Esophagus (tissue), 2 donors: ENCODE measurements around the gene DECR2. TPM values are rescaled to one million over a fixed set of nuclear protein-coding genes. Genes with fewer than 3 reads are reported as not detected.
A peak's percentile ranks its signal among the peaks of the same experiment; 100 is the strongest.

Experiments used
- H3K27ac ChIP-seq, 2 donors: one replicate each; pipeline ENCODE4 v1.5.1; 2013; ENCODE audit warnings: low read depth in 2 of 2, mild to moderate bottlenecking in 2 of 2, inconsistent platforms in 1 of 2, low read length in 1 of 2, moderate library complexity in 1 of 2
- H3K27me3 ChIP-seq, 2 donors: one replicate each; pipeline ENCODE4 v1.6.1; 2013; ENCODE audit warnings: low read length in 2 of 2, control low read depth in 1 of 2, mild to moderate bottlenecking in 1 of 2; ENCODE audit not compliant: insufficient read depth in 2 of 2, control insufficient read depth in 1 of 2
- H3K36me3 ChIP-seq, 2 donors: one replicate each; pipeline ENCODE4 v1.6.1; 2013; ENCODE audit warnings: low read length in 1 of 2; ENCODE audit not compliant: control insufficient read depth in 2 of 2, insufficient read depth in 2 of 2
- H3K4me1 ChIP-seq, 2 donors: one replicate each; pipeline ENCODE4 v1.6.1; 2013; ENCODE audit warnings: low read length in 1 of 2; ENCODE audit not compliant: control insufficient read depth in 2 of 2, insufficient read depth in 2 of 2
- H3K4me3 ChIP-seq, 2 donors: one replicate each; pipeline ENCODE4 v1.5.1; 2013; ENCODE audit warnings: low read length in 2 of 2, mild to moderate bottlenecking in 2 of 2, low read depth in 1 of 2, moderate library complexity in 1 of 2
- H3K9me3 ChIP-seq, 2 donors: one replicate each; pipeline ENCODE4 v1.6.1; 2013; ENCODE audit warnings: mild to moderate bottlenecking in 2 of 2, low read depth in 1 of 2, low read length in 1 of 2, moderate library complexity in 1 of 2; ENCODE audit not compliant: control insufficient read depth in 2 of 2, insufficient read depth in 1 of 2
- WGBS, 2 donors: extraction: QIAGEN DNeasy Blood & Tissue Kit; methylation state at CpG; one replicate each; pipeline ENCODE4 v1.1.7; 2013; 5-methylcytosine and 5-hydroxymethylcytosine counted together
- polyA plus RNA-seq, 2 donors: library from polyadenylated mRNA; stranded (reverse); fragments of 200-250 nt; gene quantifications; one replicate each; pipeline ENCODE4 v1.2.3, GENCODE V29; 2013
- donor health status: healthy with polysubstance abuse.
- donor health status: Bipolar disorder and iron deficiency.

DECR2 gene
- polyA plus RNA-seq, 2 donors, result 15.0 to 24.2 TPM

DNA sequence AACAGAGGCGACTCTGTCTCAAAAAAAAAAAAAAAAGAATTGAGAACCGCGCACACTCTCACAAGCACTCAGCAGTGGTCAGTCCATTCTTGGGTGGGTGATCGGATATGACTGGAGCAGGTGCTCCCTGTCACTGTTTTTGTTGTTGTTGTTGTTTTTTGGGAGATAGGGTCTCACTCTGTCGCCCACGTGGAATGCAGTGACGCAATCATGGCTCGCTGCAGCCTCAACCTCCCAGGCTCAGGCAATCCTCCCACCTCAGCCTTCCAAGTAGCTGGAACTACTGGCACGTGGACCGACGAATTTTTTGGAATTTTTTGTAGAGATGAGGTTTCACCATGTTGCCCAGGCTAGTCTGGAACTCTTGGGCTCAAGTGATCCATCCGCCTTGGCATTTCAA is 53.8 kb downstream of the DECR2 start:
- Histone ChIP-seq H3K4me1 (peaks cover 0 to 2% of the 10 kb centered on the region in 2 donors), H3K36me3 (no peaks in the 10 kb centered on the region), H3K9me3 (no peaks in the 10 kb centered on the region), H3K27me3 (no peaks in the 10 kb centered on the region), H3K4me3 (no peak overlapping the region), H3K27ac (no peak overlapping the region)
- WGBS, 2 donors, result 92 to 96% methylated on average over 11 to 12 of the region's 12 CpGs

- no peaks in the 10 kb centered on the region for H3K4me1 ChIP-seq
- no peak overlapping the region for H3K27ac ChIP-seq
- H3K9me3 ChIP-seq, result no peaks in the 10 kb centered on the region
- 60 to 72% methylated on average over 11 of the region's 11 CpGs for WGBS, 2 donors
- H3K36me3 ChIP-seq, result no peaks in the 10 kb centered on the region
- no peak overlapping the region for H3K4me3 ChIP-seq
- no peaks in the 10 kb centered on the region for H3K27me3 ChIP-seq
Observed at GRCh38 chr16:456891-457483, 55.3 kb downstream of the DECR2 start.

DNA sequence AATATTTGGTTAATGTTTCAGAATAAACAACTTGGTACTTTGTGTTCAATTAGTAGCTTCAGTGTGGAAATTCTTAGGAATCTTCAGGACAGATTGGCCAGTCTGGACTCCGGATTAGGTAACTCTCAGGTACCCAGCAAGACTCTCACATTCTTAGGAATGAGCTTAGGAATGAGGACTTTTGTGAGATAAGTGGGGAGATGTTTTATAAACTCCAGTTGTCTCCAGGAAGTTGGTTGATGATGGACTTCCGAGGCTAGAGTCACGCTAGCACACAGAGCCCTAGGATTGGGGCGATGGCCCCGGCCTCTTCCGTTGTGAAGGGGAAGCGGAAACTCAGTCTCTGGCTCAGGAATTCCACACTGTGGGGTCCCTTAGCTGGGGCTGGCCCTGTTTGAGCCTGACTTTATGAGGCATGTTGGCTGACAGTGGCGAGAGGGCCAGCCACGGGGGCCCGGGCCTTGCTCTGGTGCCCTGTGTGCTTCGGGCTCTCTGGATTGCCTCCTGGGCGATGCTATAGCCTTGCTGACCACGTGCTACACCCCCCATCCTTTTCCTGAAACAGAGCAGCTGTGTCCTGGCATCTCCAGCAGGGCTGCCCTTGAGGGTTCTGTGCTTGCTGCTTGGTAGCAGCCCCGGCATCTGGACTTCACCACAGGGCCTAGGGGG is 56.2 kb downstream of the DECR2 start:
- H3K4me1 ChIP-seq, result no peaks in the 10 kb centered on the region
- no peaks in the 10 kb centered on the region for H3K9me3 ChIP-seq
- WGBS, 2 donors, result 83 to 84% methylated on average over 14 of the region's 14 CpGs
- peaks cover 0 to 6% of the 10 kb centered on the region in 2 donors for H3K36me3 ChIP-seq
- H3K27ac ChIP-seq, result peak overlapping the region in 1 of 2 donors; percentile 5
- H3K4me3 ChIP-seq, result no peak overlapping the region
- no peaks in the 10 kb centered on the region for H3K27me3 ChIP-seq

- Histone ChIP-seq H3K27ac (no peak overlapping the region), H3K4me3 (no peak overlapping the region), H3K36me3 (peaks cover 0 to 8% of the 10 kb centered on the region in 2 donors), H3K4me1 (no peaks in the 10 kb centered on the region), H3K27me3 (no peaks in the 10 kb centered on the region), H3K9me3 (no peaks in the 10 kb centered on the region)
- 83 to 85% methylated on average over 7 of the region's 7 CpGs for WGBS, 2 donors
Observed at GRCh38 chr16:459761-460160, 58.1 kb downstream of the DECR2 start.

DNA sequence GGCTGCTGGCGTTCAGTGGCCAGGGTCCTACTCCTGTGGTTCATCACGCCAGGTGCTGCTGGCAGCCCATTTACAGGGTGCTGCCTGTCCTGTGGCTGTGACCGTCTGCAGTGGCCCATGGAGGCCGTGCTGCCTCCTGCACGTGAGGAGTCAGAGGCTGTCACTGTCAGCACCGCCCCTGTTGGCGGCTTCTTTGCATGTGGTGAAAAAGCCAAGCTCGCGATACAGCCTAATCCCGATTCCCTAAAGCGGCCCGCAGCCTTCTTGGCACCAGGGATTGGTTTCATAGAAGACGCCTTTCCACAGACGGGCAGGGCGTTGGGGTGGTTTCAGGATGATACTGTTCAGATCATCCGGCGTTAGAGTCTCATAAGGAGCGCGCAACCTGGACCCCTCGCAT is 59.1 kb downstream of the DECR2 start:
- no peaks in the 10 kb centered on the region for H3K9me3 ChIP-seq

More for the DNA sequence above, 59.1 kb downstream of the DECR2 start:
- peaks cover 0 to 8% of the 10 kb centered on the region in 2 donors for H3K36me3 ChIP-seq
- H3K27me3 ChIP-seq, result no peaks in the 10 kb centered on the region
- no peak overlapping the region for H3K4me3 ChIP-seq
- no peak overlapping the region for H3K27ac ChIP-seq
- H3K4me1 ChIP-seq, result no peaks in the 10 kb centered on the region
- WGBS, 2 donors, result 90% methylated on average over 20 of the region's 20 CpGs

Other genes with a start within 250 kb of the DECR2 start
- gene HBZ, start 249.2 kb upstream of the DECR2 start, polyA plus RNA-seq, result not detected
- gene HBM, start 235.9 kb upstream of the DECR2 start, polyA plus RNA-seq, result not detected
- gene HBA2, start 229.0 kb upstream of the DECR2 start, polyA plus RNA-seq, result 1 to 10 TPM in 1 of 2 donors, under 1 TPM in 1; 0.49 to 1.4 TPM
- gene HBA1, start 225.2 kb upstream of the DECR2 start, polyA plus RNA-seq, result under 1 TPM; 0.47 to 0.55 TPM
- not detected for gene HBQ1, start 221.4 kb upstream of the DECR2 start, polyA plus RNA-seq
- gene LUC7L, start 172.4 kb upstream of the DECR2 start, polyA plus RNA-seq, result 100 to 1,000 TPM in 1 of 2 donors, 10 to 100 TPM in 1; 37.0 to 102 TPM
- 10 to 100 TPM; 35.9 to 39.6 TPM for gene FAM234A, start 167.1 kb upstream of the DECR2 start, polyA plus RNA-seq
- 1 to 10 TPM; 6.3 to 7.9 TPM for gene RGS11, start 125.9 kb upstream of the DECR2 start, polyA plus RNA-seq
- under 1 TPM; 0.24 to 0.33 TPM for gene ARHGDIG, start 121.3 kb upstream of the DECR2 start, polyA plus RNA-seq
- under 1 TPM; 0.27 to 0.53 TPM for gene PDIA2, start 118.7 kb upstream of the DECR2 start, polyA plus RNA-seq
- 10 to 100 TPM; 11.9 to 16.7 TPM for gene AXIN1, start 49.2 kb upstream of the DECR2 start, polyA plus RNA-seq
- gene MRPL28, start 31.3 kb upstream of the DECR2 start, polyA plus RNA-seq, result 10 to 100 TPM; 54.5 to 75.9 TPM
- 10 to 100 TPM; 30.3 to 44.3 TPM for gene PGAP6, start 19.9 kb upstream of the DECR2 start, polyA plus RNA-seq
- 10 to 100 TPM; 40.3 to 41.9 TPM for gene NME4, start 4.7 kb upstream of the DECR2 start, polyA plus RNA-seq
- gene RAB11FIP3, start 23.8 kb downstream of the DECR2 start, polyA plus RNA-seq, result 10 to 100 TPM in 1 of 2 donors, 1 to 10 TPM in 1; 9.1 to 10.6 TPM
- 10 to 100 TPM; 28.4 to 47.6 TPM for gene CAPN15, start 125.8 kb downstream of the DECR2 start, polyA plus RNA-seq
- under 1 TPM; 0.01 to 0.24 TPM for gene PRR35, start 158.5 kb downstream of the DECR2 start, polyA plus RNA-seq
- under 1 TPM; 0.11 to 0.16 TPM for gene NHLRC4, start 165.1 kb downstream of the DECR2 start, polyA plus RNA-seq
- 10 to 100 TPM; 22.8 to 40.1 TPM for gene PIGQ, start 168.1 kb downstream of the DECR2 start, polyA plus RNA-seq
- 10 to 100 TPM; 18.1 to 42.4 TPM for gene RAB40C, start 188.2 kb downstream of the DECR2 start, polyA plus RNA-seq
- 1 to 10 TPM in 1 of 2 donors, under 1 TPM in 1; 0.11 to 1.5 TPM for gene WFIKKN1, start 229.1 kb downstream of the DECR2 start, polyA plus RNA-seq
- gene METTL26, start 234.4 kb downstream of the DECR2 start, polyA plus RNA-seq, result 10 to 100 TPM; 73.2 to 94.3 TPM
- gene MCRIP2, start 239.9 kb downstream of the DECR2 start, polyA plus RNA-seq, result 10 to 100 TPM; 23.9 to 31.4 TPM
- gene WDR90, start 247.5 kb downstream of the DECR2 start, polyA plus RNA-seq, result 10 to 100 TPM; 19.5 to 45.3 TPM